IPS-20b (cell line): ENCODE results near the gene ADGRD1.

Source experiments
- H3K27ac ChIP-seq: one replicate; pipeline ENCODE4 v1.5.1; 2013; ENCODE audit warnings: low read length
- H3K27me3 ChIP-seq: 2 replicates; pipeline ENCODE4 v1.6.1; 2013; ENCODE audit warnings: mild to moderate bottlenecking, low read length, inconsistent platforms; ENCODE audit not compliant: insufficient read depth
- H3K36me3 ChIP-seq: 2 replicates; pipeline ENCODE4 v1.6.1; 2013; ENCODE audit warnings: low read depth, mild to moderate bottlenecking, inconsistent platforms, low read length, moderate library complexity; ENCODE audit not compliant: insufficient read depth
- H3K4me1 ChIP-seq: 2 replicates; pipeline ENCODE4 v1.6.1; 2013; ENCODE audit warnings: mild to moderate bottlenecking, control low read depth, inconsistent platforms, low read length, moderate library complexity; ENCODE audit not compliant: insufficient read depth
- H3K4me3 ChIP-seq: 2 replicates; pipeline ENCODE4 v1.5.1; 2013; ENCODE audit warnings: mild to moderate bottlenecking, low read length, inconsistent platforms
- H3K9ac ChIP-seq: 2 replicates; pipeline ENCODE4 v1.6.1; 2013; ENCODE audit warnings: low read depth, mild to moderate bottlenecking, inconsistent platforms, low read length, moderate library complexity
- H3K9me3 ChIP-seq: 2 replicates; pipeline ENCODE4 v1.6.1; 2013; ENCODE audit warnings: mild to moderate bottlenecking, low read depth, low read length, inconsistent platforms; ENCODE audit not compliant: insufficient read depth

ADGRD1 gene

DNA sequence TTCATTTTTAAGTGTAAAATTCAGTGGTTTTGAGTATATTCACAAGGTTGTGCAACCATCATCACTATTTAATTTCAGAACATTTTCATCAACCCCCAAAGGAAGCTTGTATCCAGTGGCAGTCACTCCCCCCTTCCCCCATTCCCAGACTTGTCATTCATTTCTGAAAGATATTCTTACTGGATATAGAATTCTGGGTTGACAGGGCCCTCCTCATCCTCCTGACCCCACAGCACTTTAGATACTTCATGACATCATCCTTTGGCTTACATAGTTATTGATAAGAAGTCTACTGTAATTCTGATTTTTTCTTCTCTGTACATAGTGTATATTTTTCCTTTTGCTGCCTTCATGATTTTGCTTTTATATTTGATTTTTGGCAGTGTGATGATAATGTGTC is 8.8 kb upstream of the ADGRD1 start:
- Histone ChIP-seq H3K27me3 (no peaks in the 10 kb centered on the region), H3K4me3 (no peak overlapping the region), H3K27ac (no peak overlapping the region), H3K9me3 (peaks cover 2% of the 10 kb centered on the region; the same call in 1 of the 2 replicates), H3K4me1 (peaks cover 5% of the 10 kb centered on the region; the same call in 1 of the 2 replicates), H3K36me3 (no peaks in the 10 kb centered on the region), H3K9ac (no peak overlapping the region)

DNA sequence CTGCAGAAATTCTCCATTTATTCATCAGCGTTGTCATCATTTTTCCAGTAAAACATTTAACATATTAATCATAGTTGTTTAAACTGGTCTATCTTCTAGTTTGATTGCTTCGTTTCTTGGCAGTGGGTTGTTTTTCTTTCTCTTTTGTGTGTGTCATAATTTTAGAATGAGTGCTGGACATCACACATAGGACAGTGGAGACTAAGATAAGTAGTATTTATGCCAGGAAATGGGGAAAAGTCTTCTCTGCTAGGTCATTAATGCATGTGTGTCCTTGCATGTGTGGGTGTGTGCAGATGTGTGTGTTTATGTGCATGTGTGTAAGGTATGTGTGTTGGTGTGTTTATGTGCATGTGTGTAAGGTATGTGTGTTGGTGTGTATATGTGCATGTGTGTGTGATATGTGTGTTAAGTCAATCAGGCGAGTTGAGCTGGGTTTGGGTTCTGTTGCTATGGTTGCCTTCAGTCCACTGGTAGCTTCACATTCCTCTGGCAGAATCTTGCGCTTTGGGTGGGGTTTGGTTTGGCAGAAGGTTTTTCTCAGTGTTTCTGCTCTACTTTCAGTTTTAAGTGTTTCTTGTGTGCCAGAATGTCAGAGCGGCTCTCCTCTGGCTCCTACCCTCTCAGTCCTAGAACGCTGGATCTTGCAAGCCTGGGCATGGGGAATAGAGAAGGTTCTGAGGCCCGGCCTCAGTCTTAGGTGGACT is 7.8 kb upstream of the ADGRD1 start:
- H3K27ac ChIP-seq = no peak overlapping the region
- H3K27me3 ChIP-seq = no peaks in the 10 kb centered on the region
- H3K4me3 ChIP-seq = no peak overlapping the region
- peaks cover 2% of the 10 kb centered on the region; the same call in 1 of the 2 replicates for H3K9me3 ChIP-seq
- no peaks in the 10 kb centered on the region for H3K36me3 ChIP-seq
- peaks cover 5% of the 10 kb centered on the region; the same call in 1 of the 2 replicates for H3K4me1 ChIP-seq
- H3K9ac ChIP-seq = no peak overlapping the region

DNA sequence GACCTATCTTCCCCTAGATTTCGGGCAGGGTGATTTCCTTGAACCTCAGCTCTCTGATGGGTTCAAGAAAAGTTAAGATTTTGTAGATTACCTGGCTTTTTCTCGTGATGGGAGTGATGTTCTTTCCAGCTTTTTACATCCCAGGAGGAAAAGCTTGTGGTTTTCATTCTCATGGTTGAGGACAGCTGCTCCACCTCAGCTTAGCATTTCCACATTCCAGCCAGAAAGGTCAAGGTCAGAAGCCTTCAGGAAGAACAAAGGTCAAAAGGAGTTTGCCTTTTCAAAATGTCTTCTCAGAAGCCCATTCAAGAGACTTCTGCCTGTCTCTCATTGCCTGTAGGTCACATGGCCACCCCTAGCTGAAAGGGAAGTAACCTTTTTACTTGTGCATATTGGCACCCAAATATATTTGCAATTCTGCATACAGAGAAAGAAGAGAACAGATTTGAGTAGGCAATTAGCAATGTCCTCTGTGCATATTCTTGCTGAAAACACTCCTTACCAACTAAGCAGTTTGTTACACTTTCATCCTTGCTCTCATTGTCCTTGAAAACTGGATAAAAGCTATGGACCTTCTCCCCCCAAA is 6.6 kb upstream of the ADGRD1 start:
- no peaks in the 10 kb centered on the region for H3K36me3 ChIP-seq

DNA sequence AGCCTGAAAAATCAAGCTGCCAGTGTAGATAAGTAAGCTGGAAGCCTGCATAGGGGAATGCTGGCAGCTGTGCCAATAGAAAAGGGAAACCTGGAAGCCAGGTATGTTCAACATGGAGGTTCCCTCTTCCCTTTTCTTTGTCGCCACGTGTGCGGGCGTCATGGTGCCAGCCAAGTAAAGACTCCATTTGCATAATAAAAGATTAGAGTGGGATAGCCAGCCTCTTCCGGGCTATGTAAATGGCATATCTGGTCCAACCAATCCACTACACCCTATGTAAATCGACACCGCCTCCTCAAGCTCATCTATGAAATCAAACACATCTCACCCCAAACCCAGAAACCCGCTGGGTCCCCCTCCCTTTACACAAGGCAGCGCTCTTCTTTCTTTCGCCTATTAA is 5.6 kb upstream of the ADGRD1 start:
- 0 out of 2 replicates have a peak, but pooled peaks cover 2% of the 10 kb centered on the region for H3K9me3 ChIP-seq
- H3K4me1 ChIP-seq = peaks cover 5% of the 10 kb centered on the region; the same call in 1 of the 2 replicates
- no peak overlapping the region for H3K9ac ChIP-seq
- H3K27ac ChIP-seq = peak overlapping the region; percentile 24
- no peak overlapping the region for H3K4me3 ChIP-seq
- peaks cover 2% of the 10 kb centered on the region; the same call in 1 of the 2 replicates for H3K27me3 ChIP-seq
- no peaks in the 10 kb centered on the region for H3K36me3 ChIP-seq

More for the DNA sequence above, 6.6 kb upstream of the ADGRD1 start:
- H3K9me3 ChIP-seq = 0 out of 2 replicates have a peak, but pooled peaks cover 2% of the 10 kb centered on the region
- H3K9ac ChIP-seq = no peak overlapping the region
- H3K4me3 ChIP-seq = no peak overlapping the region
- H3K27me3 ChIP-seq = no peaks in the 10 kb centered on the region
- H3K27ac ChIP-seq = no peak overlapping the region
- H3K4me1 ChIP-seq = peaks cover 5% of the 10 kb centered on the region; the same call in 1 of the 2 replicates

DNA sequence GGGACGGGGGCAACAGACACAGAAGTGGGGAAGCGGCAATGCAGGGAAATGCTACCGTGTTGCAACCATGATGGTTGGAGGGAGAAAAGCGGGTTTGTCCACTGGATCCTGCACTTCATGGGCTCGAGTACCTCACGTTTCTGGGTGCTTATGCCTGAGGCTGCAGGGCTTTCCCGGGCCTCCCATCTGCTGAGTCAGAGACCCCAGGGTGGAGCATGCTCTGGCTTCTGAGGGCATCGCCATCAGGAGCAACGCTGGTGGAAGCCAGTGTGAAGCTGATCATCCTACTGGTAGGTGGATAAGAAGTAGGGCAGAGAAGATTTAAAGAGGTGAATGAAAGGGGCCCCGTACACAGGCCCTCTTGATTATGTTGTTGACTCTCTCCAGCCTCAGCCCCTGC is 5.0 kb upstream of the ADGRD1 start:
- peak overlapping the region; percentile 24 for H3K27ac ChIP-seq
- H3K4me3 ChIP-seq = no peak overlapping the region
- H3K27me3 ChIP-seq = peaks cover 8% of the 10 kb centered on the region; the same call in 1 of the 2 replicates
- peaks cover 5% of the 10 kb centered on the region; the same call in 1 of the 2 replicates for H3K4me1 ChIP-seq
- no peak overlapping the region for H3K9ac ChIP-seq
- H3K9me3 ChIP-seq = 0 out of 2 replicates have a peak, but pooled peaks cover 2% of the 10 kb centered on the region
- H3K36me3 ChIP-seq = no peaks in the 10 kb centered on the region

DNA sequence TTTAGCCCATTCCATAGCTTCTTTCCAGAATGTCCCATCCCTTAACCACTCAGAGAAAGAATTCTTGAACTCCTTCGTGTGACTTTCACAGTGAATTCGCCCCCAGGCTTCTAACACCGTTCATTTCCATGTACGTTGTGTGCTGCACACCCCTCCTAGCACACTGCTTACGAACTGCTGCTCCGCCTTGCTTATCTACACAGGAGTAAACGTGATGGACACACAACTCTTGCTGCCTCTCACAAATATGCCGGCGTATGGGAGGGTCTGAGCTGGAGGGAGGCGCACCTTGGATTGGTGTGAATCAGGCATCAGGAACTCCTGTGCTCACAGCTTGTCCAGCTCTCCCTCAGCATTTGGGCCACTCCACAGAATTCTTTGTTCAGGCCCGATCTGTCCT is 3.9 kb upstream of the ADGRD1 start:
- no peaks in the 10 kb centered on the region for H3K36me3 ChIP-seq
- 0 out of 2 replicates have a peak, but pooled peaks cover 2% of the 10 kb centered on the region for H3K9me3 ChIP-seq
- H3K4me1 ChIP-seq = peaks cover 5% of the 10 kb centered on the region; the same call in 1 of the 2 replicates
- H3K9ac ChIP-seq = no peak overlapping the region
- H3K27ac ChIP-seq = no peak overlapping the region
- peaks cover 18% of the 10 kb centered on the region for H3K27me3 ChIP-seq
- no peak overlapping the region for H3K4me3 ChIP-seq

DNA sequence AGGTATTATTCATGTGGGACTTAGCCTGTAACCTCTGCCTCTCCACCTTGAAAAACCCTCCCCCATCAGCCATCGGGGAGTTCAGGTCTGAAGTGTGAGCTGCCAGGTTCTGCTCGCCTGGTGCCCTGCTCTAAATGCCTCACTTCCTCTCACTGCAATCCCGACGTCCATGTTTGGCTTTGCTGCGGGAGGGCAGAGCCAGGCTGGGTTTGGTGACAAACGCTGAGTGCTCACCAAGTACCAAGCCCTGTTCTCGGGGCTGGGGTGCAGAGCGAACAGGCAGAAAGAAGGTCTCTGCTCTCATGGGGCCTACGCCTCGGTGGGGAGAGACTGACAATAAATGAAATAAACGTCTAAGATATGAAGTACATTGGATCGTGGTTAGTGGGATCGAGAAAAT is 2.1 kb upstream of the ADGRD1 start:
- Histone ChIP-seq H3K36me3 (no peaks in the 10 kb centered on the region), H3K4me1 (peaks cover 5% of the 10 kb centered on the region; the same call in 1 of the 2 replicates), H3K27ac (no peak overlapping the region), H3K27me3 (peaks cover 18% of the 10 kb centered on the region), H3K9ac (no peak overlapping the region), H3K9me3 (0 out of 2 replicates have a peak, but pooled peaks cover 2% of the 10 kb centered on the region), H3K4me3 (no peak overlapping the region)

DNA sequence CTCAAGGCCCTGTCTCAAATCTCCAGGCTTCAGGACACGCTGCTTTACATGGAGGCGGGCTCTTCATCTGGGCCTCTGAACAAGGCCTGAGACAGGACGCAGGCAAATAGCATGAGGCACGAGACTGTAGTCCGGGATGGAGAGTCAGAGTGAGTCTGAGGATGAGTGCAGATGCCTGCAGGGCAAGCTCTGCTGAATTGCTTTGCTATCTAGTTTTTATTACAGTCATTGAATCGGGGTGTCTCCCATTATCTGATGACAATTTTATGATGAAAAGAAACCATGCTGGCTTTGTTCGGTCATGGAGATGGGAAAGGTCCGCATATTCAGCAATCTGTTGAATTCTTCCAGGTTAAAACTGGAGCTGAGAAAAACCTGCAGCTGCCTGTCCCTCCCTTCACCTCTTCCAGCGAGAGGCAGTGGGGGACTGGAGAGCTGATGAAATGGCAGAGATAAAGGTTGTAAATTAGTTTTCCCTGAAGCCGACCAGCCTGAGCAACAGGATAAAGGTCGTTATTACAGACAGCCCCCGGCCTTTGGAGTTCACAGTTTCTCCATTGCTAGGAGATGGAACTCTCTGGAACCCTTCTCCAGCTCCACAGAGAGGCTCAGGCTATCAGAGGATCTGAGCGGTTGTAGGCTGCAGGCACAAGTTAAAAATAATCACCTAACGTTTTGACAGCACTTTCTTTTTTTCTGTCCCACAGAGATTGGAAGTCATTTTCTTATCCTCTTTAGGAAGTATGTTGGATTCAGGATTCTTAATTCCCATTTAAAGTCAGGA is 1.3 kb upstream of the ADGRD1 start:
- no peak overlapping the region for H3K9ac ChIP-seq
- H3K36me3 ChIP-seq = no peaks in the 10 kb centered on the region
- H3K4me3 ChIP-seq = no peak overlapping the region
- H3K4me1 ChIP-seq = peaks cover 5% of the 10 kb centered on the region; the same call in 1 of the 2 replicates
- peaks cover 18% of the 10 kb centered on the region for H3K27me3 ChIP-seq
- no peak overlapping the region for H3K27ac ChIP-seq
- no peaks in the 10 kb centered on the region for H3K9me3 ChIP-seq

DNA sequence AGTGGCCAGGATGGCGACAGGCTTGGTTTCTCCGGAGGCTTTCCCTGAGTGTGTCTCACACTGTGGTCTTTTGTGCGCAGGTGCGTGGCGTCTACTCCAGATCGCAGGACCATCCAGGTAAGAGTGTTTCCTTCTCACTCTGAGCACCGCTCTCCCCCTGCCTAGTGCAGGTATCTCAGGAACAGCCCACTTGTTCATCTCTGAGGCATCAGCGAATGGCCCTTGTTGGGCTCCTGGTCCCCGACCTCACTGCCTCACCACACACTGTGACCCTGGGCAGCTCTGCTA is 781 bp downstream of the ADGRD1 start:
- H3K9me3 ChIP-seq = no peaks in the 10 kb centered on the region
- H3K4me1 ChIP-seq = no peaks in the 10 kb centered on the region; the same call in 1 of the 2 replicates
- no peak overlapping the region for H3K9ac ChIP-seq
- H3K4me3 ChIP-seq = no peak overlapping the region
- peaks cover 18% of the 10 kb centered on the region for H3K27me3 ChIP-seq
- no peaks in the 10 kb centered on the region for H3K36me3 ChIP-seq
- no peak overlapping the region for H3K27ac ChIP-seq

DNA sequence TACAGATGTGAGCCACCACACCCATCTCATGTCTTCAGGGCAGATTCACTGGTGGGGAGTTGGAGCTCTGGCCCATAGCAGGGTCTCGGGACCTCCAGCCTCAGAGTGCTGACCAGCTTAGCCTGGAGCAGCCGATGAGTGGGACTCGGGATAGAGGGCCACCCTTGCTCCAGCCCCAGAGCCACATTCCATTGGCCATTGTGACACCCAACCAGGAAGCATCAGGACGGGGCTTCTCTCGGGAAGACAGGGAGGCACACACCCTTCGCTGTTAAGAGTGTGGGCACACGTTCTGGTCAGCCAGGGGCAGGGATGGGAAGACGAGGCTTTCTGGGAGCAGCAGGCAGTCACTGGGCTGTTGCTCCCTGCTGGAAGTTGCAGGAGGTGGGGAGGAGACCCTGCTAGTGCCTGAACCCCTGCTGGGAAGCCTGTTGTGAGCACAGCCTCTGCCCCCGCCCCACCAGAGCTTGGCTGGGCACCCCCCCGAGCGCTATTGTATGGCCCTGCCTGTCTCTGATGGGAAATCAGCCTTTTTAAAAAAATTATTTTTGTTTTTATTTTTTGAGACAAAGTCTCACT is 1.6 kb downstream of the ADGRD1 start:
- Histone ChIP-seq H3K36me3 (no peaks in the 10 kb centered on the region), H3K27me3 (peaks cover 18% of the 10 kb centered on the region), H3K4me1 (no peaks in the 10 kb centered on the region; the same call in 1 of the 2 replicates), H3K27ac (no peak overlapping the region), H3K9me3 (no peaks in the 10 kb centered on the region), H3K4me3 (no peak overlapping the region), H3K9ac (no peak overlapping the region)

DNA sequence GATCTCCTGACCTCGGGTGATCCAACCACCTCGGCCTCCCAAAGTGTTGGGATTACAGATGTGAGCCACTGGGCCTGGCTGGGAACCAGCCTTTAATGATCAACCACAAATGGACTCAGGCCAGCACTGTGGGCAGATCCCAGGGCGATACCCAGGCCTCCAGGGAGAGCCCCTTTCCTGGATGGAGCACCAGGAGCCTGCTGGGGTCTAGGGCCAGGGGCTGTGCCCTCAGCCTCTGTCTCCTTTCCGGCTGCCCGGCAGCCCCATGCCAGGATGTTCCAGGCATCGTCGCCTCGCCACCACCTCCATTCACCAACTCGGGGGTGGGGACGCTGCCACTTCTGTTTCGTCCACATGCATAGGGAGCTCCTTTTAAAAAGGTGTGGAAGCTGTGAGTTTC is 2.3 kb downstream of the ADGRD1 start:
- Histone ChIP-seq H3K27ac (no peak overlapping the region), H3K4me3 (no peak overlapping the region), H3K9me3 (no peaks in the 10 kb centered on the region)

More for the DNA sequence above, 2.3 kb downstream of the ADGRD1 start:
- H3K36me3 ChIP-seq = no peaks in the 10 kb centered on the region
- H3K27me3 ChIP-seq = peaks cover 18% of the 10 kb centered on the region
- H3K4me1 ChIP-seq = no peaks in the 10 kb centered on the region; the same call in 1 of the 2 replicates
- H3K9ac ChIP-seq = no peak overlapping the region
